ENCODE measurements around the gene NEK9. TPM values are rescaled to one million over a fixed set of nuclear protein-coding genes. Genes with fewer than 3 reads are reported as not detected.

The NEK9 gene
- total and polyA plus RNA-seq, 2 experiments from 2014 or later: 16.3 to 31.1 TPM

- Histone ChIP-seq H3K79me2 (replicated peaks; ENCODE audit: insufficient read depth) (peaks cover 25% of the 10 kb centered on the region), H4K20me1 (replicated peaks; ENCODE audit: insufficient read depth) (peaks cover 11% of the 10 kb centered on the region; the same call in 1 of the 2 replicates), H3K27ac (ENCODE audit: low read depth) (no peak overlapping the region; the same call in 1 of the 2 replicates), H2AFZ (no peak overlapping the region), H3K4me2 (no peak overlapping the region), H3F3A (replicated peaks; ENCODE audit: low read depth) (no peaks in the 10 kb centered on the region), H3K27me3 (ENCODE audit: insufficient read depth) (no peaks in the 10 kb centered on the region), H3K36me3 (ENCODE audit: insufficient read depth) (peaks cover 13% of the 10 kb centered on the region; the same call in 1 of the 2 replicates), H3K4me3 (no peak overlapping the region), H3K4me1 (ENCODE audit: insufficient read depth) (peaks cover 17% of the 10 kb centered on the region; the same call in 1 of the 2 replicates), H3K9me2 (ENCODE audit: insufficient read depth) (no peaks in the 10 kb centered on the region)
- no peaks in the 10 kb centered on the region for H3K9me3 Mint-ChIP-seq
- H3K36me3 Mint-ChIP-seq (ENCODE audit: low read depth): peaks cover 28% of the 10 kb centered on the region
- ATAC-seq: no peak
- DNase-seq (ENCODE audit: low spot score): no peak
- peaks cover 21% of the 10 kb centered on the region for H3K4me1 Mint-ChIP-seq
- no peaks in the 10 kb centered on the region for H3K27me3 Mint-ChIP-seq (ENCODE audit: insufficient read depth, low read depth, poor library complexity)
- no peak overlapping the region for H3K4me3 Mint-ChIP-seq
- TF ChIP-seq NANOG (IDR thresholded peaks at IDR 0.05; ENCODE audit: borderline replicate concordance) (no peak), ZNF331 (CRISPR knock-in tag; IDR thresholded peaks at IDR 0.05; ENCODE audit: low read depth) (no peak), EZH2phosphoT487 (IDR thresholded peaks at IDR 0.05; ENCODE audit: unreplicated experiment) (no peak), POLR2AphosphoS5 (IDR thresholded peaks at IDR 0.05; ENCODE audit: low read depth) (no peak), REST (IDR thresholded peaks at IDR 0.05; ENCODE audit: unreplicated experiment) (no peak)
- H3K27ac Mint-ChIP-seq: 0 out of 2 replicates have a peak overlapping the region, but pooled peaks have one; percentile 10
These were observed 23.3 kb upstream of the NEK9 start for GRCh38 chr14:75150150-75150549.

GRCh38 chr14:75147423-75148071 is 20.7 kb upstream of the NEK9 start:
- peaks cover 5% of the 10 kb centered on the region; the same call in 1 of the 2 replicates for H4K20me1 ChIP-seq (replicated peaks; ENCODE audit: insufficient read depth)
- DNase-seq (ENCODE audit: low spot score) (peak; percentile 81), ATAC-seq (peak; percentile 98)
- H3K4me1 ChIP-seq (ENCODE audit: insufficient read depth): peaks cover 8% of the 10 kb centered on the region; the same call in 1 of the 2 replicates
- H3K27me3 Mint-ChIP-seq (ENCODE audit: insufficient read depth, low read depth, poor library complexity): peaks cover 3% of the 10 kb centered on the region
- H3K4me2 ChIP-seq: 0 out of 2 replicates have a peak overlapping the region, but pooled peaks have one; percentile 6
- no peaks in the 10 kb centered on the region for H3K9me3 Mint-ChIP-seq
- no peak overlapping the region for H3K4me3 Mint-ChIP-seq
- peaks cover 15% of the 10 kb centered on the region for H3K4me1 Mint-ChIP-seq
- TF ChIP-seq CTCF (conservative IDR thresholded peaks at IDR 0.05; ENCODE audit: low read depth in 2 of 2): peak; percentile 29 to 54
- TF ChIP-seq EZH2phosphoT487 (IDR thresholded peaks at IDR 0.05; ENCODE audit: unreplicated experiment): no peak
- no peak for TF ChIP-seq CREB1 (CRISPR knock-in tag; IDR thresholded peaks at IDR 0.05; ENCODE audit: low read depth)
- no peak for TF ChIP-seq ETS1 (IDR thresholded peaks at IDR 0.05)
- H3K79me2 ChIP-seq (replicated peaks; ENCODE audit: insufficient read depth): peaks cover 28% of the 10 kb centered on the region
- H3K27me3 ChIP-seq (ENCODE audit: insufficient read depth): no peaks in the 10 kb centered on the region
- peak overlapping the region; percentile 93 for H3K27ac Mint-ChIP-seq
- no peak overlapping the region for H3K4me3 ChIP-seq
- peaks cover 13% of the 10 kb centered on the region; the same call in 1 of the 2 replicates for H3K36me3 ChIP-seq (ENCODE audit: insufficient read depth)
- no peaks in the 10 kb centered on the region for H3F3A ChIP-seq (replicated peaks; ENCODE audit: low read depth)
- H2AFZ ChIP-seq: no peak overlapping the region
- no peaks in the 10 kb centered on the region for H3K9me2 ChIP-seq (ENCODE audit: insufficient read depth)
- H3K36me3 Mint-ChIP-seq (ENCODE audit: low read depth): peaks cover 34% of the 10 kb centered on the region
- H3K27ac ChIP-seq (ENCODE audit: low read depth): peak overlapping the region; percentile 50
